Activated B cell treated with CpG ODN at 0.5 μM for 24 hours (primary cell): ENCODE data around the gene C2orf49. TPM values are rescaled to one million over a fixed set of nuclear protein-coding genes. Genes with fewer than 3 reads are reported as not detected.

Experiments
- ATAC-seq: fragments of 200-7000 bp; cut with Tn5 transposase; one replicate; pipeline ENCODE4 v1.10.0; 2021; ENCODE audit warnings: low read depth, mild to moderate bottlenecking, moderate library complexity
- CTCF ChIA-PET: fragments of 350-600 bp; sonication (Branson Sonifier 250); formaldehyde crosslinking; loops from one replicate; lab custom pipeline; 2021; ENCODE audit warnings: antibody characterized with exemption; lab: Charles Lee
- POLR2A ChIA-PET: fragments of 350-600 bp; sonication (Branson Sonifier 250); formaldehyde crosslinking; loops from one replicate; lab custom pipeline; 2021; ENCODE audit warnings: antibody characterized with exemption; lab: Charles Lee
- DNase-seq: peaks from one replicate; pipeline ENCODE4 v3.0.0; 2022
- H3K27ac Mint-ChIP-seq: one replicate; pipeline ENCODE4 v1.8.0; 2020; ENCODE audit warnings: mixed read lengths
- H3K27me3 Mint-ChIP-seq: one replicate; pipeline ENCODE4 v1.8.0; 2021; ENCODE audit warnings: mixed read lengths
- H3K36me3 Mint-ChIP-seq: one replicate; pipeline ENCODE4 v1.8.0; 2021; ENCODE audit warnings: low read depth, mixed read lengths
- H3K4me1 Mint-ChIP-seq: one replicate; pipeline ENCODE4 v1.8.0; 2021; ENCODE audit warnings: mixed read lengths
- H3K4me3 Mint-ChIP-seq: one replicate; pipeline ENCODE4 v1.8.0; 2020; ENCODE audit warnings: mild to moderate bottlenecking, mixed read lengths
- H3K9me3 Mint-ChIP-seq: one replicate; pipeline ENCODE4 v1.8.0; 2020; ENCODE audit warnings: mixed read lengths
- CTCF ChIP-seq: fragments of 200-600 bp; IDR thresholded peaks from one replicate; pipeline ENCODE4 v1.8.0; 2022; ENCODE audit warnings: antibody characterized with exemption, mild to moderate bottlenecking
- intact Hi-C: fragments of 100-400 bp; cut with micrococcal nuclease; formaldehyde crosslinking; loops from one replicate; pipeline ENCODE4 v1.15.1; 2024
- total RNA-seq: library from RNA; stranded (reverse); gene quantifications from 2 replicates; pipeline ENCODE4 v1.2.3, GENCODE V29; 2022

The C2orf49 gene
- total RNA-seq, 1 donor from 2014 or later = 23.8 TPM

DNA sequence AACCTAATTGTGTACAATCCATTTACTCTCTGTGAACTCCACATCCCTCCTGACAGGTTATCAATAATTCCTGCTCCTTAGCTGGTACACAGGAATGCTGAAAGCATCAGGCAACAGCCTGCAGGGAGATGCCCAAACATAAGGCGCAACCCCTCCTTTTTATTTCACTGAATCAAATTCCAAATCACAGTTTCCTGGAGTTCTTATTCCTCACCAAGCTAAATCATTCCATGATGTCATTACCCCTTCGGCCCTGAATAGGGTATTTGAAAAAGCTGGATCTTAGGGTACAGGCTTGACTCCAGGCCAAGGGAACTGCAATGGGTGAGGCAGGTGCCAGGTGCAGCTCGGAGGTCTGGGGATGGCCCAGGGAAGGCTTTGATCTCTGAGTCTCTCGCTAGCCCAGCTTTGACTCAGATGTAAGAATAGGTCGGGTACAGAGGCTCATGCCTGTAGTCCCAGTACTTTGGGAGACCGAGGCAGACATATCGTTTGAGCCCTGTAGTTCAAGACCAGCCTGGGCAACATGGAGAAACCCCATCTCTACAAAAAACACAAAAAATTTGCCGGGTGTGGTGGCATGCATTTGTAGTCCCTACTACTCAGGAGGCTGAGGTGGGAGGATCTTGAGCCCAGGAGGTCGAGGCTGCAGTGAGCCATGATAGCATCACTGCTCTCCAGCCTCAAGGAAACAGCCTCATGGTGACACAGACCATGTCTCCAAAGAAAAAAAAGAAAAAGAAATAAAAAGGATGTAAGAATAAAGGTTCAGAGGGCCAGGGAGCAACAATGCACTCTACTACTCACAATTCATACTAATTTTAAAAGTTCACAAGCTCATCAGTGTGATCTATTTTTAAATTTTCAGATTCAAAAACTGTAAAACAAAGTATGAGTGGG lies 54.7 kb downstream of the C2orf49 start:
- H3K27ac Mint-ChIP-seq = no peak overlapping the region
- no peaks in the 10 kb centered on the region for H3K4me1 Mint-ChIP-seq
- CTCF ChIA-PET = no interaction called here
- no peak for DNase-seq
- POLR2A ChIA-PET = no interaction called here
- no peak for TF ChIP-seq CTCF
- H3K9me3 Mint-ChIP-seq = no peaks in the 10 kb centered on the region
- no peaks in the 10 kb centered on the region for H3K36me3 Mint-ChIP-seq
- H3K27me3 Mint-ChIP-seq = peaks cover 22% of the 10 kb centered on the region
- intact Hi-C loops = no loop called here
- no peak overlapping the region for H3K4me3 Mint-ChIP-seq
- no peak for ATAC-seq

- Mint-ChIP-seq H3K4me1 (peaks cover 4% of the 10 kb centered on the region), H3K4me3 (no peak overlapping the region), H3K27ac (no peak overlapping the region), H3K36me3 (no peaks in the 10 kb centered on the region), H3K27me3 (peaks cover 31% of the 10 kb centered on the region), H3K9me3 (no peaks in the 10 kb centered on the region)
- no peak for TF ChIP-seq CTCF
- POLR2A ChIA-PET = no interaction called here
- intact Hi-C loops = no loop called here
- CTCF ChIA-PET = no interaction called here
- no peak for ATAC-seq
- no peak for DNase-seq
These were observed 56.2 kb downstream of the C2orf49 start for GRCh38 chr2:105393373-105394055.

DNA sequence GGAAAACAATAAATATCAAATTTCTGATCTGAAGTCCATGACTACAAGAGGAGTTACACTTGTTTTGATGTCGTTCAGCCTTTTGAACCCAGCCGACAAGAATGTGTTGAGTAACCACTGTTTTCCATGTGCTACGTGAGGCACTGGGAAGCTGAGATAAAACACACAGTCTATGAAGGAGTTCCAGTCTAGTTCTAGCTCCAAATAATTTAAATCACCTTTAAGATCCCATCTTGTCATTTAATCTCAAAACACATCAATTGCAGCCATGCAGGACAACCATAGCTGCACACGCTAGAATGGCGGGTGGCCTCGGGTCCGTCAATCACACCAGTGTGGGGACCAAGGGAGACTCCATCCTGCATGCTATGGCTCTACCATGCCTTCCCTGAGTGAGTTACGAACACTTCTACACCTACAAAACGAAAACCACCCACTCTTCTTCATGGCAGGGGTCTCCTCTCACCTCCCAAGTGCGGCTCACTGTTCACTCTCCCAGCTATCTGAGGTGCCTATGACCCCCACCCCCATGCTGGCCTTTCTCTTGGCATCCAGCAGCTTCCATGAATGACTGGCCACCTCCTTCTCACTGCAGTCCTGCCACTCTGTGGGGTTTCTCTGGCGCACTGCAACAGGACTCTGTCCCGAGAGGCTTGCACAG lies 57.7 kb downstream of the C2orf49 start:
- ATAC-seq (no peak), DNase-seq (no peak)
- no peak overlapping the region for H3K4me3 Mint-ChIP-seq
- no peak for TF ChIP-seq CTCF
- H3K27ac Mint-ChIP-seq = no peak overlapping the region
- H3K9me3 Mint-ChIP-seq = no peaks in the 10 kb centered on the region
- ChIA-PET POLR2A (no interaction called here), CTCF (no interaction called here)
- no peaks in the 10 kb centered on the region for H3K36me3 Mint-ChIP-seq
- intact Hi-C loops = no loop called here
- peaks cover 7% of the 10 kb centered on the region for H3K4me1 Mint-ChIP-seq
- H3K27me3 Mint-ChIP-seq = peaks cover 41% of the 10 kb centered on the region

DNA sequence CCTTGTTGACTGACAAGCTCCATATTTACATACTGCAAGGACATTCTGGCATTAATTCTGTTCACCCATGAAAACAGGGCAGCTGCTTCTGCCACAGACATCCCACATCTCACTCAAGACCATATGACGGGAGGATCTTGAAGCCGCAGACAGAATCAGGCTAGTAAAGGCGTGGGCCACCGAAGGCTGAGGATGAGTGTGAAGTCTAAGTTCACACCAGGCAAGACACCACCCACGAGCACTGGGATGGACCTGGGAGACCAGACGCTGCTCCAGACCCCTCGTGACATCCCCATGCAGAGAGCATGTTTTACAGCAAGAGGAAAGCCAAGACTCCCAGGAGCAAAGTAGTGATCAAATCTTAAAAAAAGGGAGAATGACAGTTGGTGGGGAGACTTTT lies 58.4 kb downstream of the C2orf49 start:
- POLR2A ChIA-PET = no interaction called here
- intact Hi-C loops = no loop called here
- no peak overlapping the region for H3K27ac Mint-ChIP-seq
- H3K4me3 Mint-ChIP-seq = no peak overlapping the region
- CTCF ChIA-PET = no interaction called here
- no peaks in the 10 kb centered on the region for H3K36me3 Mint-ChIP-seq
- DNase-seq (no peak), ATAC-seq (no peak)
- no peak for TF ChIP-seq CTCF
- H3K9me3 Mint-ChIP-seq = no peaks in the 10 kb centered on the region
- H3K4me1 Mint-ChIP-seq = peaks cover 7% of the 10 kb centered on the region
- H3K27me3 Mint-ChIP-seq = peaks cover 45% of the 10 kb centered on the region
